ENCODE data around the gene NSUN5. TPM values are rescaled to one million over a fixed set of nuclear protein-coding genes. Genes with fewer than 3 reads are reported as not detected.
"Not testable (repeated sequence)": the region's sequence is repeated elsewhere in the genome, so short reads cannot be mapped to it uniquely, and the experiment has no call there.

NSUN5 gene
- total RNA-seq, 2 experiments from 2014 or later: 66.7 to 67.7 TPM

GRCh38 chr7:73324081-73324845, 15.6 kb upstream of the NSUN5 start:
- H2AFZ ChIP-seq (ENCODE audit: low read length): peak overlapping the region; percentile 3; the same call in 1 of the 2 replicates
- CTCF ChIA-PET (ENCODE audit: unreplicated experiment); POLR2A ChIA-PET; H3K27ac ChIP-seq (ENCODE audit: low read depth, low read length, poor library complexity, severe bottlenecking); BruUV-seq (replicated peaks); H4K20me1 ChIP-seq (ENCODE audit: insufficient read depth, low read length); H3K9me3 ChIP-seq (ENCODE audit: low read length); H3K79me2 ChIP-seq (ENCODE audit: insufficient read depth, low read depth, low read length); H3K4me1 ChIP-seq (ENCODE audit: insufficient read depth, low read length, poor library complexity, severe bottlenecking); H3K4me3 ChIP-seq (ENCODE audit: low read depth, low read length, poor library complexity, severe bottlenecking); H3K36me3 ChIP-seq (ENCODE audit: insufficient read depth, low read length); H3K9me2 ChIP-seq (ENCODE audit: insufficient read depth, low read length): not testable (repeated sequence)
- intact Hi-C loops (cut with micrococcal nuclease; ENCODE audit: unreplicated experiment): loop anchor here (10.0 kb wide), 1 partner anchor 111 kb away; the partner anchor contains the start of gene FZD9
- peak; percentile 63 for TF ChIP-seq CTCF (conservative IDR thresholded peaks at IDR 0.05; ENCODE audit: low read length)
- peak overlapping the region; percentile 33 for H3K4me2 ChIP-seq (ENCODE audit: low read length)
- peak; percentile 64 for DNase-seq (ENCODE audit: low spot score)

- POLR2A ChIA-PET; H4K20me1 ChIP-seq (ENCODE audit: insufficient read depth, low read length): not testable (repeated sequence)
Measured at GRCh38 chr7:73323434-73324080, 14.9 kb upstream of the NSUN5 start.

GRCh38 chr7:73320009-73320408, 11.4 kb upstream of the NSUN5 start:
- H3K79me2 ChIP-seq (ENCODE audit: insufficient read depth, low read depth, low read length); H4K20me1 ChIP-seq (ENCODE audit: insufficient read depth, low read length); H3K4me1 ChIP-seq (ENCODE audit: insufficient read depth, low read length, poor library complexity, severe bottlenecking); H3K36me3 ChIP-seq (ENCODE audit: insufficient read depth, low read length); BruUV-seq (replicated peaks); CTCF ChIA-PET (ENCODE audit: unreplicated experiment); H3K9me3 ChIP-seq (ENCODE audit: low read length); H3K9me2 ChIP-seq (ENCODE audit: insufficient read depth, low read length); DNase-seq (ENCODE audit: low spot score); POLR2A ChIA-PET; H3K4me3 ChIP-seq (ENCODE audit: low read depth, low read length, poor library complexity, severe bottlenecking); H3K27ac ChIP-seq (ENCODE audit: low read depth, low read length, poor library complexity, severe bottlenecking); H3K4me2 ChIP-seq (ENCODE audit: low read length); H2AFZ ChIP-seq (ENCODE audit: low read length): not testable (repeated sequence)
- intact Hi-C loops (cut with micrococcal nuclease; ENCODE audit: unreplicated experiment): loop anchor here (10.0 kb wide), 1 partner anchor 115 kb away; the partner anchor contains the start of gene FZD9

More at GRCh38 chr7:73323434-73324080, 14.9 kb upstream of the NSUN5 start:
- BruUV-seq (replicated peaks); H3K79me2 ChIP-seq (ENCODE audit: insufficient read depth, low read depth, low read length); CTCF ChIA-PET (ENCODE audit: unreplicated experiment); H3K9me2 ChIP-seq (ENCODE audit: insufficient read depth, low read length); H3K36me3 ChIP-seq (ENCODE audit: insufficient read depth, low read length); H3K27ac ChIP-seq (ENCODE audit: low read depth, low read length, poor library complexity, severe bottlenecking); DNase-seq (ENCODE audit: low spot score); H3K4me3 ChIP-seq (ENCODE audit: low read depth, low read length, poor library complexity, severe bottlenecking); H3K4me1 ChIP-seq (ENCODE audit: insufficient read depth, low read length, poor library complexity, severe bottlenecking); H3K9me3 ChIP-seq (ENCODE audit: low read length): not testable (repeated sequence)
- Histone ChIP-seq H2AFZ (ENCODE audit: low read length) (peak overlapping the region; percentile 3; the same call in 1 of the 2 replicates), H3K4me2 (ENCODE audit: low read length) (peak overlapping the region; percentile 33)
- intact Hi-C loops (cut with micrococcal nuclease; ENCODE audit: unreplicated experiment): loop anchor here (10.0 kb wide), 1 partner anchor 111 kb away; the partner anchor contains the start of gene FZD9

- H3K9me3 ChIP-seq (ENCODE audit: low read length); H3K27ac ChIP-seq (ENCODE audit: low read depth, low read length, poor library complexity, severe bottlenecking); BruUV-seq (replicated peaks); H3K36me3 ChIP-seq (ENCODE audit: insufficient read depth, low read length); H2AFZ ChIP-seq (ENCODE audit: low read length); CTCF ChIA-PET (ENCODE audit: unreplicated experiment); H3K4me2 ChIP-seq (ENCODE audit: low read length); H4K20me1 ChIP-seq (ENCODE audit: insufficient read depth, low read length); H3K4me1 ChIP-seq (ENCODE audit: insufficient read depth, low read length, poor library complexity, severe bottlenecking); H3K9me2 ChIP-seq (ENCODE audit: insufficient read depth, low read length); intact Hi-C loops (cut with micrococcal nuclease; ENCODE audit: unreplicated experiment); H3K4me3 ChIP-seq (ENCODE audit: low read depth, low read length, poor library complexity, severe bottlenecking); POLR2A ChIA-PET; H3K79me2 ChIP-seq (ENCODE audit: insufficient read depth, low read depth, low read length); DNase-seq (ENCODE audit: low spot score): not testable (repeated sequence)
Measured at GRCh38 chr7:73319541-73319940, 10.9 kb upstream of the NSUN5 start.

- H2AFZ ChIP-seq (ENCODE audit: low read length); H3K27ac ChIP-seq (ENCODE audit: low read depth, low read length, poor library complexity, severe bottlenecking); BruUV-seq (replicated peaks); H3K9me3 ChIP-seq (ENCODE audit: low read length); DNase-seq (ENCODE audit: low spot score); H3K4me1 ChIP-seq (ENCODE audit: insufficient read depth, low read length, poor library complexity, severe bottlenecking); H3K4me2 ChIP-seq (ENCODE audit: low read length); POLR2A ChIA-PET; H3K79me2 ChIP-seq (ENCODE audit: insufficient read depth, low read depth, low read length); H3K36me3 ChIP-seq (ENCODE audit: insufficient read depth, low read length); CTCF ChIA-PET (ENCODE audit: unreplicated experiment); H4K20me1 ChIP-seq (ENCODE audit: insufficient read depth, low read length); H3K4me3 ChIP-seq (ENCODE audit: low read depth, low read length, poor library complexity, severe bottlenecking); intact Hi-C loops (cut with micrococcal nuclease; ENCODE audit: unreplicated experiment); H3K9me2 ChIP-seq (ENCODE audit: insufficient read depth, low read length): not testable (repeated sequence)
Measured at GRCh38 chr7:73318656-73319204, 10.1 kb upstream of the NSUN5 start.
